NCI-H2081 treated with DMSO at 0.1 percent for 48 hours (cell line): ENCODE measurements around the gene MGLL.
A peak's percentile ranks its signal among the peaks of the same experiment; 100 is the strongest.

Source experiments
- DNase-seq: peaks from one replicate; lab custom pipeline; 2025; lab: John Stamatoyannopoulos, UW

The MGLL gene

GRCh38 chr3:127789990-127790881, 32.1 kb downstream of the MGLL start:
- DNase-seq, result no peak

GRCh38 chr3:127789051-127789450, 33.3 kb downstream of the MGLL start:
- DNase-seq, result no peak

GRCh38 chr3:127788451-127788909, 33.8 kb downstream of the MGLL start:
- no peak for DNase-seq

- no peak for DNase-seq
Observed at GRCh38 chr3:127787571-127788365, 34.5 kb downstream of the MGLL start.

- no peak for DNase-seq
Observed at GRCh38 chr3:127787071-127787490, 35.2 kb downstream of the MGLL start.

GRCh38 chr3:127786353-127787070, 35.8 kb downstream of the MGLL start:
- DNase-seq, result peak; percentile 94

- no peak for DNase-seq
Observed at GRCh38 chr3:127785711-127786265, 36.5 kb downstream of the MGLL start.

- DNase-seq, result peak; percentile 80
Observed at GRCh38 chr3:127784865-127785710, 37.2 kb downstream of the MGLL start.

- DNase-seq, result no peak
Observed at GRCh38 chr3:127784283-127784682, 38.0 kb downstream of the MGLL start.

- no peak for DNase-seq
Observed at GRCh38 chr3:127783642-127784160, 38.6 kb downstream of the MGLL start.

GRCh38 chr3:127783166-127783565, 39.1 kb downstream of the MGLL start:
- no peak for DNase-seq

- DNase-seq, result no peak
Observed at GRCh38 chr3:127781411-127782001, 40.8 kb downstream of the MGLL start.

- no peak for DNase-seq
Observed at GRCh38 chr3:127780536-127781400, 41.5 kb downstream of the MGLL start.

- DNase-seq, result no peak
Observed at GRCh38 chr3:127779747-127780146, 42.6 kb downstream of the MGLL start.

GRCh38 chr3:127777921-127778656, 44.2 kb downstream of the MGLL start:
- no peak for DNase-seq

- no peak for DNase-seq
Observed at GRCh38 chr3:127777332-127777731, 45.0 kb downstream of the MGLL start.

- no peak for DNase-seq
Observed at GRCh38 chr3:127776347-127776746, 46.0 kb downstream of the MGLL start.

GRCh38 chr3:127775398-127776109, 46.8 kb downstream of the MGLL start:
- DNase-seq, result peak; percentile 89
